Hepatocyte (in vitro differentiated cells): ENCODE data around the gene KDELR3. TPM values are rescaled to one million over a fixed set of nuclear protein-coding genes. Genes with fewer than 3 reads are reported as not detected.
A peak's percentile ranks its signal among the peaks of the same experiment; 100 is the strongest.

Source experiments
- DNase-seq: peaks from one replicate; pipeline ENCODE4 v3.0.0-alpha.2; 2016; ENCODE audit warnings: low spot score
- H2AFZ ChIP-seq: fragments of 200-600 bp; sonication (generic); 2 replicates; pipeline ENCODE4 v1.6.0; 2016; ENCODE audit warnings: antibody characterized with exemption, mild to moderate bottlenecking
- H3K27ac ChIP-seq: fragments of 200-600 bp; sonication (generic); 2 replicates; pipeline ENCODE4 v1.5.1; 2016; ENCODE audit warnings: mild to moderate bottlenecking
- H3K27me3 ChIP-seq: fragments of 200-600 bp; sonication (generic); 2 replicates; pipeline ENCODE4 v1.6.1; 2016
- H3K36me3 ChIP-seq: fragments of 200-600 bp; sonication (generic); replicated peaks from 2 replicates; pipeline ENCODE4 v1.5.1; 2016; ENCODE audit warnings: low read depth; ENCODE audit not compliant: insufficient read depth
- H3K4me1 ChIP-seq: fragments of 200-600 bp; sonication (generic); 2 replicates; pipeline ENCODE4 v1.5.1; 2016; ENCODE audit warnings: mild to moderate bottlenecking, moderate library complexity; ENCODE audit not compliant: insufficient read depth
- H3K4me2 ChIP-seq: fragments of 200-600 bp; sonication (generic); 2 replicates; pipeline ENCODE4 v1.6.0; 2016
- H3K4me3 ChIP-seq: fragments of 200-600 bp; sonication (generic); 2 replicates; pipeline ENCODE4 v1.5.1; 2016; ENCODE audit warnings: mild to moderate bottlenecking
- H3K79me2 ChIP-seq: fragments of 200-600 bp; sonication (generic); 2 replicates; pipeline ENCODE4 v1.6.0; 2017; ENCODE audit warnings: mild to moderate bottlenecking
- H3K9me2 ChIP-seq: fragments of 200-600 bp; sonication (generic); replicated peaks from 2 replicates; pipeline ENCODE4 v1.6.0; 2017; ENCODE audit warnings: mild to moderate bottlenecking; ENCODE audit not compliant: insufficient read depth
- H3K9me3 ChIP-seq: fragments of 200-600 bp; sonication (generic); 2 replicates; pipeline ENCODE4 v1.5.1; 2016; ENCODE audit warnings: low read depth, mild to moderate bottlenecking
- H4K20me1 ChIP-seq: fragments of 200-600 bp; sonication (generic); 2 replicates; pipeline ENCODE4 v1.6.0; 2016; ENCODE audit warnings: mild to moderate bottlenecking; ENCODE audit not compliant: insufficient read depth, poor library complexity, severe bottlenecking
- EZH2 ChIP-seq: fragments of 200-600 bp; sonication (generic); IDR thresholded peaks from 2 replicates; pipeline ENCODE4 v1.6.1; 2016; ENCODE audit warnings: antibody characterized with exemption, mild to moderate bottlenecking, borderline replicate concordance
- EZH2phosphoT487 ChIP-seq: fragments of 200-600 bp; sonication (generic); IDR thresholded peaks from one replicate; pipeline ENCODE4 v1.6.1; 2018; ENCODE audit warnings: antibody characterized with exemption, mild to moderate bottlenecking, low read depth, moderate library complexity; ENCODE audit not compliant: unreplicated experiment, severe bottlenecking
- WGBS: methylation state at CpG from one replicate; pipeline ENCODE4 v1.1.6; 2016; ENCODE audit warnings: low lambda C conversion rate; ENCODE audit errors: missing lambda C conversion rate; 5-methylcytosine and 5-hydroxymethylcytosine counted together
- polyA plus RNA-seq: library from polyadenylated mRNA; unstranded; fragments of >200 nt; fragmentation: Nextera tagmentation; extraction: Ambion mirVana; gene quantifications from 2 replicates; pipeline ENCODE4 v1.2.1, GENCODE V29; 2016
- total RNA-seq: library from RNA; depleted of rRNA; stranded (reverse); fragments of >200 nt; gene quantifications from 2 replicates; pipeline ENCODE4 v1.2.3, GENCODE V29; 2014
- TF ChIP-seq, protein P1 (sequence below): fragments of 200-600 bp; sonication (generic); IDR thresholded peaks from 2 replicates; pipeline ENCODE4 v1.5.1; 2016; ENCODE audit warnings: antibody characterized with exemption, mild to moderate bottlenecking; ENCODE audit not compliant: poor library complexity

Gene KDELR3
- total RNA-seq (92.4 and 98.9 TPM in 2 replicates), polyA plus RNA-seq (169 and 171 TPM in 2 replicates)

DNA sequence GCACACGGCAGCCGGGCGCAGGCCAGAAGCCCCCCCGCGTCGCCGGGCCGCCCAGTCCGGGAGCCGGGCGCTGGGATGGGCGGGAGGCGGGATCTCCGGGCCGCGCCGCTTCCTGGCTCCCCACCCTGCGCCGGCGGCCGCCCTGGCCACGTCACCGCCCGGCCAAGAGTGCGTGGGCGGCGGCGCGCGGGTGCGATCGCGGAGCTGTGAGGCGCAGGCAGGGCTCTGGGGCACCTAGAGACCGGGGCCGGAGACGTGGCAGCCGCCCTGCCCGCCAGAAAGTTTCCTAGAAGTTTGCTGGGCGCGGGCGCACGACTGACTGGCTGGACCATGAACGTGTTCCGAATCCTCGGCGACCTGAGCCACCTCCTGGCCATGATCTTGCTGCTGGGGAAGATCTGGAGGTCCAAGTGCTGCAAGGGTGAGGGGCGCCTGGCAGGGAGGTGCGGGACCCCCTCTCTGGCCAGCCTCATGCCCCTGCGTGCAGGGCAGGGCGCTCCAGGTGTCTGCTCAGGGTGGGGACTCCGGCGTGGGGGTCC lies at the start of gene KDELR3:
TSS of gene KDELR3 (plus strand) at position 193 of the 539 bp plus-strand sequence. CDS start at position 331, 138 bp downstream.
- Histone ChIP-seq H4K20me1 (no peaks in the 10 kb centered on the region), H3K4me3 (peak within 1 kb of the TSS; percentile 81), H3K27ac (peak within 1 kb of the TSS; percentile 58), H2AFZ (peak within 1 kb of the TSS; percentile 99), H3K4me2 (peak within 1 kb of the TSS; percentile 99), H3K27me3 (no peaks in the 10 kb centered on the region), H3K9me3 (no peaks in the 10 kb centered on the region), H3K4me1 (peaks cover 20% of the 10 kb centered on the region), H3K79me2 (peaks cover 11% of the 10 kb centered on the region), H3K36me3 (no peaks in the 10 kb centered on the region), H3K9me2 (no peaks in the 10 kb centered on the region)
- TF ChIP-seq EZH2 (no peak), EZH2phosphoT487 (no peak)
- TF ChIP-seq, protein P1, sequence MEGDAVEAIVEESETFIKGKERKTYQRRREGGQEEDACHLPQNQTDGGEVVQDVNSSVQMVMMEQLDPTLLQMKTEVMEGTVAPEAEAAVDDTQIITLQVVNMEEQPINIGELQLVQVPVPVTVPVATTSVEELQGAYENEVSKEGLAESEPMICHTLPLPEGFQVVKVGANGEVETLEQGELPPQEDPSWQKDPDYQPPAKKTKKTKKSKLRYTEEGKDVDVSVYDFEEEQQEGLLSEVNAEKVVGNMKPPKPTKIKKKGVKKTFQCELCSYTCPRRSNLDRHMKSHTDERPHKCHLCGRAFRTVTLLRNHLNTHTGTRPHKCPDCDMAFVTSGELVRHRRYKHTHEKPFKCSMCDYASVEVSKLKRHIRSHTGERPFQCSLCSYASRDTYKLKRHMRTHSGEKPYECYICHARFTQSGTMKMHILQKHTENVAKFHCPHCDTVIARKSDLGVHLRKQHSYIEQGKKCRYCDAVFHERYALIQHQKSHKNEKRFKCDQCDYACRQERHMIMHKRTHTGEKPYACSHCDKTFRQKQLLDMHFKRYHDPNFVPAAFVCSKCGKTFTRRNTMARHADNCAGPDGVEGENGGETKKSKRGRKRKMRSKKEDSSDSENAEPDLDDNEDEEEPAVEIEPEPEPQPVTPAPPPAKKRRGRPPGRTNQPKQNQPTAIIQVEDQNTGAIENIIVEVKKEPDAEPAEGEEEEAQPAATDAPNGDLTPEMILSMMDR = no peak
- WGBS = 2% methylated on average over 53 of the region's 53 CpGs
- peak; percentile 92 for DNase-seq

DNA sequence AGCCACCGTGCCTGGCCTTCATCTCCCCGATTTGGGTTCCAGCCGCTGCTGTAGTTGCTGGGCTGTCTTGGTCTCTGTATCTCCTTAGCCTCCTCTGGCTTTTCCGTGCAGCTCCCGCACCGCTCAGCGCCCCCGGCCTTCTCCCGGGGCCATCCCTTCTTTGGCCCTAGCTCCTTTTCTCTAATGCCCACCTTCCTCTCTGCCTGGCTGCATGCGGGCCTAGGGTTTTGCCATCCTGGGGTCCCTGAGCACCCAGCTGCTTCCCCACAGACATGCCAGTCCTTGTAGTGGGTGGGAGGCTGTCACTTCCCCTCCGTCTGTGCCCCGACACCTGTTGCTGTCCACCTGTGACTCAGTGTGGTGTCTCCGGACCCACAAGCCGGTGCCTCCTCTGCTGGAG lies 49.3 kb upstream of the KDELR3 start:
- Histone ChIP-seq H3K4me2 (no peak overlapping the region), H3K4me1 (peaks cover 1% of the 10 kb centered on the region), H3K36me3 (no peaks in the 10 kb centered on the region), H3K27ac (no peak overlapping the region), H3K4me3 (no peak overlapping the region), H3K27me3 (no peaks in the 10 kb centered on the region), H3K9me2 (no peaks in the 10 kb centered on the region), H3K9me3 (no peaks in the 10 kb centered on the region), H2AFZ (no peak overlapping the region), H4K20me1 (no peaks in the 10 kb centered on the region), H3K79me2 (no peaks in the 10 kb centered on the region)
- DNase-seq = peak; percentile 2
- TF ChIP-seq, protein P1 = no peak
- TF ChIP-seq EZH2 = no peak
- no peak for TF ChIP-seq EZH2phosphoT487
- WGBS = 92% methylated on average over 13 of the region's 14 CpGs

- 88% methylated on average over 14 of the region's 14 CpGs for WGBS
- Histone ChIP-seq H3K27ac (no peak overlapping the region), H3K79me2 (no peaks in the 10 kb centered on the region), H3K4me3 (no peak overlapping the region), H4K20me1 (no peaks in the 10 kb centered on the region), H3K27me3 (no peaks in the 10 kb centered on the region), H3K4me1 (peaks cover 4% of the 10 kb centered on the region), H3K4me2 (no peak overlapping the region), H3K36me3 (no peaks in the 10 kb centered on the region), H2AFZ (no peak overlapping the region), H3K9me2 (no peaks in the 10 kb centered on the region), H3K9me3 (no peaks in the 10 kb centered on the region)
- no peak for TF ChIP-seq EZH2
- no peak for TF ChIP-seq EZH2phosphoT487
- DNase-seq = peak; percentile 3
These were observed 48.6 kb upstream of the KDELR3 start for GRCh38 chr22:38419121-38419857.

GRCh38 chr22:38419858-38420160 lies 48.1 kb upstream of the KDELR3 start:
- H3K36me3 ChIP-seq = no peaks in the 10 kb centered on the region
- H3K4me2 ChIP-seq = no peak overlapping the region
- H3K4me3 ChIP-seq = no peak overlapping the region
- no peaks in the 10 kb centered on the region for H3K9me3 ChIP-seq
- H3K27ac ChIP-seq = no peak overlapping the region
- no peak overlapping the region for H2AFZ ChIP-seq
- peaks cover 4% of the 10 kb centered on the region for H3K4me1 ChIP-seq
- no peaks in the 10 kb centered on the region for H3K27me3 ChIP-seq
- TF ChIP-seq, protein P1 = no peak
- TF ChIP-seq EZH2 (no peak), EZH2phosphoT487 (no peak)
- WGBS = 78% methylated on average over 8 of the region's 8 CpGs
- DNase-seq = no peak
- H4K20me1 ChIP-seq = no peaks in the 10 kb centered on the region
- H3K79me2 ChIP-seq = no peaks in the 10 kb centered on the region
- no peaks in the 10 kb centered on the region for H3K9me2 ChIP-seq
